GM19043 (cell line): ENCODE data around the gene CTU2.

Experiments
- ATAC-seq: cut with Tn5 transposase; IDR thresholded peaks from one replicate; pipeline ENCODE4 v1.9.1; 2021; ENCODE audit warnings: low read depth; ENCODE audit not compliant: unreplicated experiment

CTU2 gene

DNA sequence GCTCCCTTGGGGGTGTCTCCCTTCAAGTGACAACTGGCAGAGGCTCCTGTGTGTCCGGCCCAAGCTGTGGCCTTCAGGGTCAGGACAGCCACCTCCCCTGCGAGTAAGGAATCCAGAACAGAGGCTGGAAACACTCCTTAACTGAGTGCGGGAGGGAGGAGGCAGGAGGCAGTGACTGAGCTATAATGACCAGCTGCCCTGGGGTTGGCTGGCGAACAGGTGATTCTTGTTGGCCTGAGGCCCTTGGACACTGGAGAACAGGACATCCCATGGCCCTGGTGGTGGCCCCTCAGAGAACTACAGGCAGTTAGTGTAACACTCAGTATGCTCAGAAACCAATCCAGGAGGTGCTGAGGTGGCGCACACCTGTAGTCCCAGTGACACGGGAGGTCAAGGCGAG is 10.6 kb upstream of the CTU2 start:
- ATAC-seq, result no peak

GRCh38 chr16:88696441-88696840 is 9.9 kb upstream of the CTU2 start:
- no peak for ATAC-seq

GRCh38 chr16:88697116-88697830 is 9.0 kb upstream of the CTU2 start:
- ATAC-seq, result no peak

- ATAC-seq, result no peak
These were observed 8.3 kb upstream of the CTU2 start for GRCh38 chr16:88697831-88698615.

GRCh38 chr16:88698646-88699045 is 7.7 kb upstream of the CTU2 start:
- no peak for ATAC-seq

GRCh38 chr16:88699180-88699579 is 7.1 kb upstream of the CTU2 start:
- ATAC-seq, result no peak

DNA sequence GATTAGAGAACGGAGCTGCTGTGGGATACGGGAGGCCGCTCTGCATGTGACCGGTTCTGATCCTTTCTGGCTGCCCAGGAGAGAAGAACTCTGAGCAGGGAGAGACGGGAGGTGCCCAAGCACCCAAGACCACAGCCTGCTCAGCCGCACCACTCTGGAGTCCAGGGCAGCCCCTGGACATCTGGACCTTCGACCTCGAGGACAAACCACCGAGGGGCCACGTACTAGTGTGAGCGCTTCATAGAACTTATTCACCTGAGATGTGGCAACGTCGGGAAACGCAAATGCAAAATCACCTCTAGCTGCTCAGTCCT is 6.0 kb upstream of the CTU2 start:
- ATAC-seq, result no peak

- peak; percentile 54 for ATAC-seq
These were observed 5.4 kb upstream of the CTU2 start for GRCh38 chr16:88700636-88701482.

DNA sequence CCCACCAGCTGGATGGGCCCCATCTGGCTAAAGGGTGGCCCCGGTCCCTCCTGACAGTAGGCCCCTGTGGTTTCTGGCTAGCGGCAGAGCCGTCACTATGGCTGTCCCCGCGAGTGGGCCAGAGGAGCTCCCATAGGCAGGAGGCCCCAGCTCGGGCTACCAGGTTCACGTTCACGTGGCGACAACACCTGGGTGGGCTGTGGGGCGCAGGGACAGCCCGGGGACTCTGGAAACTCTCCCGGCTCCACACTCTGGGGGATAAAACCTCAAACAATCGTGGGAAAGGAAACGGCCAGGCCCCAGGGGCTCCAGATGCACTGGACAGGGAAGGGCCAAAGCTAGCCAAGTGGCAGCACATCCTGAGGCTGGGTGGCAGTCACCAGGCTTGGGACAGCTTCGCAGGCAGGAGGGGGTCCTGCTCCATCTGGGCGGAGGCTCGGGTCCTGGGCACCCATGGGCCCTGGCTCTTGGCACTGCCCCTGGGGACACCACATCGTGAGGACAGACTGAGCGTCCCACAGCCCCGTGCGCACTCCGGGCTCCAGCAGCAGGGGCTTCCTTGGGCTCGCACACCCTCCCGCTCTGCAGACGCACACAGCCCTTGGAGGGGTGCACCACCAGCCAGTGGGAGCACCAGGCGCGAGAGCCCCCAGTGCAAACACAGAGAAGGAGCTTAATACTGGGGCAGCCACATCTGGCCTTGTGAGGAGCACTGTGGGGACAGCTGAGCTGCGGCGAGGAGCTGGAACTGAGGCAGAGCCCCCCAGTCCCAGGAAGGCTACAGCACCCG is 4.5 kb upstream of the CTU2 start:
- ATAC-seq, result no peak

DNA sequence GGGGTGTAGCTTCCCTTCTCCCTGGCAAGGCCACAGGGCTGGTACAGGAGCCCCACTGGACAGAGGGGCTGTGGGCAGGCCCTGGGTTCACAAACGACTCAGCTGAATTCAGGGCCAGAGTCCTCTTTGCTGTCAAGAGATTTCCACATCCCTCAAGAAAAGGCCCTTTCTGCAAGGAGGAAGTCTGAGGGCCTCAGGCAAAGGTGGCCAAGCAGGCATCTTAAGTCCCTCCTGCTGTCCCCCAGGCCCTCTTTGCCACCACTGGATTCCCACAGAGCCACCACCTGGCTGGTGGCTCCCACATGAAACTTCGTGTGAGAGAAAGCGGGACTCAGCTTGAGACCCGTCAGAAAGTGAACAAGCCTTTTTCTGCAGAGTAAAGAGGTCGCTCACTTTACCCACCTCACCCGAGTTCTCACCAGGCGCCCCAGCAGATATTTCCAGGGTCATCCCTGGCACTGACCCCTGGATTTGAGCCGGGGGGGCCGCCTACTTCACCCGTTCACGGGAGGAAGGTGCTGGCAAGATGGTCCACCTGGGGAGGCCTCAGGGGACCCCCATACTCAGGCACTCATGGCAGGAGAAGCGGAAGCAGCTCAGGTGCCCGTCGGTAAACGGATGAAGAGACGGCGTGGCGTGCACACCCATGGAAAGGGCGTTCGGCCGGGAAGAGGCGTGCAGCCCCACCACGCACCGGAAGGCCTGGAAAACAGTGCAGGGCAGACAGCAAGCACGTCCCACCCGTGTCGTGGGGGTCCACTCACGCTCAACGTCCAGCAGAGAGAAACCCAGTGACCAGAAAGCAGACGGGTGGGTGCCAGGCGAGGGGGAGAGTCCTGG is 3.7 kb upstream of the CTU2 start:
- ATAC-seq, result no peak

DNA sequence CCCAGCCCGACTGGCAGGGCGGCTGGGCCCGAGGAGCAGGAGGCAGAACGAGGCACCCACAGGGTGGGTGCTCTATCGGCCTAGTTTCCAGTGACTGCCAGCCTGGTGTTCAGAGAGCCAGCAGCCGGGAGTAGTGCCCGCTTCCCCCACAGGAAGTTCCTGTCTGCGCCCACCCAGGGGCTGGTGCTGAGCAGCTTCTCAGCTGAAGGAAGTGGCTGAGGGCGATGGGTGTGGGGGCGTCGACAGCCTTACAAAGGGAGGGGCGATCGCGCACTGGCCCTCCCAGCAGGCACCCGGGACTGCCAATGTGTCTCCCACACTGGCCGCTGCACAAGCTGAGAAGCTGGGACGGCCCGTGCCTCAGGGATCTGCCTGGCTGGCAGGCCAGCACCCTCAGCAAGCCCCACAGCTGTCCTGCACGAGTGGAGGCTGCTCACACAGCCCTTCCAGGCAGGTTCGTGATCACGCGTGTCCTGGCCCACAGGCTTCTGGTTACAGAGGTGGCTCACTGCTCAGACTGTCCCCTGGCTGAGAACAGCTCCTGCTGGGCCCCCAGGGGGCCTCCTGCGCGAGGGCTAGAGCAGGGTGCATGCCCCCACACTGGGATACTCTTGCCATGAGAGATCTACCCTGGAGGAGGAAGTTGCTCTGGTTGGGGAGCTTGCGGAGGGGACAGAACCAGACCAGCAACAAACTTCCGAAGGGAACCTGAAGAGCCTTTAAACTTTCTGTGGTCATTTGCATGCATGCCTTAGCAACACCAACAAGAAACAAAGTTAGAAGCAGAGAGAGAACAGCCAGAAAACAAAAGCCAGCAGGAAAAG is 2.6 kb upstream of the CTU2 start:
- no peak for ATAC-seq

DNA sequence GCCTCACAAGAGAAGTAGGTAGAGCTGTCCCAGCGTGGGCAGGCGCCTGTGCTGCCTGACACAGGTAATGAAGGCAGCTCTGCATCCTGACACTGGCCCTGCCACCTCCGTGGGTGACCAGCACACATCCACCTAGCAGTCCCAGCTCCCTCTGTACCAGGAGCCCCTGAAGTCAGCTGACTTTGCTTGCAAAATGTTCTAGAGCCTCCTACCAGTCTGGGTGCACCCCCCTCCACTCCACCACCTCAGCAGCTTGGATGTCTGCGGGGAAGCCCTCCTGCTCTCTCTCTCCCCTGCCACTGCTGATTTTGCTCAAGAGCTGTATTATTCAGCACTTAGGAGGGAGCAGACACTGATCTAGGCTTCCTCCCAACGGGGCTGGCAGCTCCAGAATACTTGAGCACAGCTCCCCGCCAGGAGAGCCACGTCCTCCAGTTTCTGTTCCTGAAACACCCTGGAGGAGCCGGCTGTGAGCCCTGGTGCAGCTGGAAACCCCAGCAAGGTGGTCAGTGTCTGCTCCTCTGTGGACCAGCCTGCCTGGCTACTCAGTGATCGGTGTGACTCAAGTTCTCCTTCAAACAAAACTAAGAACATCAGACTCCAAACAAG is 1.1 kb upstream of the CTU2 start:
- no peak for ATAC-seq

GRCh38 chr16:88705801-88706228 is 488 bp upstream of the CTU2 start:
- no peak for ATAC-seq

GRCh38 chr16:88706965-88707826 is 893 bp downstream of the CTU2 start:
- ATAC-seq, result no peak

DNA sequence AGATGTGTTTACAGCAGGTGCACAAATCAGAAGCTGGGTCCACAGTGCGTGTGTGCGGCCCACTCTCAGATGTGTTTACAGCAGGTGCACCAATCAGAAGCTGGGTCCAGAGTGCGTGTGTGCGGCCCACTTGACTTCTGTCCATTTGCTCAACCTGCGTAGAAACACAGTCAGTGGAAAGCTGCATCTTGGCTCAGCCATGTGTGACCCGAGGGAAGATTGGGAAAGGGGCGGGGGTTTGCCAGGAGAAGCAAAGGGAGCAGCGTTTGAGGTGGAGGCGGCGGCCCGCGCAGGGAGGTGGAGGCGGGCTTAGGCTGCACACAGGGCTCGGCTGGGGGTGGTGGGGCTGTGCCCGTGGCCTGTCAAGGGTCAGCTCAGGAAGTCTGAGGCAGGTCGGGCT is 4.3 kb downstream of the CTU2 start:
- no peak for ATAC-seq

- no peak for ATAC-seq
These were observed 5.5 kb downstream of the CTU2 start for GRCh38 chr16:88711750-88712340.

DNA sequence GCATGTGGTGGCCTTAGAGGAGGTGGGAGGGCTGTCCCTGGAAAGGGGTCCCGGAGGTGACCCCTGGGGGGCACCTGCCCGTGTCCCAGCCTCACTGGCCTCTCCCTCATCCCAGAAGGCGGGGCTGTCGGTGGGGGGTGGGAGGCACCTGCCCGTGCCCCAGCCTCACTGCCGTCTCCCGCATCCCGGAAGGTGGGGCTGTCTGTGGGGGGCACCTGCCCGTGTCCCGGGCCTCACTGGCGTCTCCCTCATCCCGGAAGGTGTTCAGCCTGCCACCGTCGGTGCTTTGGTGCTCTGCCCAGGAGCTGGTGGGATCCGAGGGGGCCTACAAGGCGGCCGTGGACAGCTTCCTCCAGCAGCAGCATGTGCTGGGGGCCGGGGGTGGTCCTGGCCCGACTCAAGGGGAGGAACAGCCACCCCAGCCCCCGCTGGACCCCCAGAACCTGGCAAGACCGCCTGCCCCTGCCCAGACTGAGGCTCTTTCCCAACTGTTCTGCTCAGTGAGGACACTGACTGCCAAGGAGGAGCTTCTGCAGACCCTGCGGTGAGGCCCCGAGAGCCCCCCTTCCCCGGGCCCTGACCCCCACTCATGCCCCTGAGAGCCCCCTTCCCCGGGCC is 6.2 kb downstream of the CTU2 start:
- no peak for ATAC-seq
